HL-60 (cell line): ENCODE results near the gene COL18A1.

Experiments used
- GABPA ChIP-seq: IDR thresholded peaks from 2 replicates; pipeline ENCODE4 v1.6.1; 2012; ENCODE audit warnings: low read depth
- TF ChIP-seq, protein P1 (sequence below): IDR thresholded peaks from one replicate; pipeline ENCODE4 v1.5.1; 2011; ENCODE audit warnings: low read length, control low read depth, inconsistent platforms; ENCODE audit not compliant: insufficient read depth

GRCh38 chr21:45461806-45462341 lies 56.9 kb downstream of the COL18A1 start:
- TF ChIP-seq, protein P1, sequence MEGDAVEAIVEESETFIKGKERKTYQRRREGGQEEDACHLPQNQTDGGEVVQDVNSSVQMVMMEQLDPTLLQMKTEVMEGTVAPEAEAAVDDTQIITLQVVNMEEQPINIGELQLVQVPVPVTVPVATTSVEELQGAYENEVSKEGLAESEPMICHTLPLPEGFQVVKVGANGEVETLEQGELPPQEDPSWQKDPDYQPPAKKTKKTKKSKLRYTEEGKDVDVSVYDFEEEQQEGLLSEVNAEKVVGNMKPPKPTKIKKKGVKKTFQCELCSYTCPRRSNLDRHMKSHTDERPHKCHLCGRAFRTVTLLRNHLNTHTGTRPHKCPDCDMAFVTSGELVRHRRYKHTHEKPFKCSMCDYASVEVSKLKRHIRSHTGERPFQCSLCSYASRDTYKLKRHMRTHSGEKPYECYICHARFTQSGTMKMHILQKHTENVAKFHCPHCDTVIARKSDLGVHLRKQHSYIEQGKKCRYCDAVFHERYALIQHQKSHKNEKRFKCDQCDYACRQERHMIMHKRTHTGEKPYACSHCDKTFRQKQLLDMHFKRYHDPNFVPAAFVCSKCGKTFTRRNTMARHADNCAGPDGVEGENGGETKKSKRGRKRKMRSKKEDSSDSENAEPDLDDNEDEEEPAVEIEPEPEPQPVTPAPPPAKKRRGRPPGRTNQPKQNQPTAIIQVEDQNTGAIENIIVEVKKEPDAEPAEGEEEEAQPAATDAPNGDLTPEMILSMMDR, result no peak
- no peak for TF ChIP-seq GABPA
